ENCODE results near the gene GOLGA6L10. TPM values are rescaled to one million over a fixed set of nuclear protein-coding genes. Genes with fewer than 3 reads are reported as not detected.

GOLGA6L10 gene
- total and polyA plus RNA-seq, 2 experiments from 2014 or later: 0.07 to 0.23 TPM

DNA sequence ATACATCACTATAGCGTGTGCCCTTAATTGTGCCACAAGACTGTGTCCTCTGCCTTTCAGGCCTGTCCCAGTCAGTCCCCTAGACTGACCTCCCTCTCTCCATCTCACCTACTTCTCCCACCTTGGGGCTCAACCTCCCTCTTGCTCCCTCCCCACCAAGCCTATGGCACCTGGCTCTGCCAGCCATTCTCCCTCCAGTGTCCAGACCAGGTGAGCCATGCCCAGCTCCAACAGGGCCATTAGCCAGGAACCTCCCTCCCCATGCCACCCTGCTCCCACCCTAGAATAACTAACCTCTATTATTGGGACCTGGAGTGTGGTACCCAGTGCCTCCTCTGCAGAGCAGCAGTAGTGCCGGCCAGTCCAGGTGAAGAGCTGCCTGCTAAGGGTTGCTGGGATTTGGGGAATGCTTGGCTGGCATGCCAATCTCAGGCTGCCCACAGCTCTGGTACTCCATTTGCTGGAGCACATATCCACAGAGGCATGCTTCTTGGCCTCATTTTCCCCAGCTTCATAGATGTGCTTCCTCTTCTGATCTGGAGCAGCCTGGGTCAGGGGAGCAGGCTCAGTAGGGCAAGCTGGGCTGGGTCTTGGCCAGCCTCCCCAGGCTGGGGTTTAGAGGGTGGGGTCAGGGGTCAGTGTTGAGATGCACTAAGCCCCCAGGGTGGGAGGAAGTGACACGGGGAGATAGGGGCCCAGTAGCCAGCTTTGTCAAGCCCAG lies 47.8 kb downstream of the GOLGA6L10 start:
- Histone ChIP-seq H3K27ac (ENCODE audit: low read depth) (no peak overlapping the region), H3K4me2 (no peak overlapping the region), H3K27me3 (ENCODE audit: insufficient read depth) (no peaks in the 10 kb centered on the region), H3K4me1 (ENCODE audit: insufficient read depth) (no peaks in the 10 kb centered on the region), H3K9me2 (ENCODE audit: insufficient read depth) (no peaks in the 10 kb centered on the region), H3F3A (replicated peaks; ENCODE audit: low read depth) (no peaks in the 10 kb centered on the region), H2AFZ (no peak overlapping the region), H3K79me2 (replicated peaks; ENCODE audit: insufficient read depth) (no peaks in the 10 kb centered on the region), H3K36me3 (ENCODE audit: insufficient read depth) (no peaks in the 10 kb centered on the region), H3K4me3 (no peak overlapping the region), H4K20me1 (replicated peaks; ENCODE audit: insufficient read depth) (no peaks in the 10 kb centered on the region)
- Mint-ChIP-seq H3K4me1 (no peaks in the 10 kb centered on the region), H3K36me3 (ENCODE audit: low read depth) (no peaks in the 10 kb centered on the region), H3K27me3 (ENCODE audit: insufficient read depth, low read depth, poor library complexity) (peaks cover 14% of the 10 kb centered on the region), H3K4me3 (no peak overlapping the region), H3K9me3 (no peaks in the 10 kb centered on the region), H3K27ac (no peak overlapping the region)
- TF ChIP-seq ZNF331 (CRISPR knock-in tag; IDR thresholded peaks at IDR 0.05; ENCODE audit: low read depth) (no peak), EZH2 (IDR thresholded peaks at IDR 0.05; ENCODE audit: low read depth, unreplicated experiment) (no peak), JUNB (IDR thresholded peaks at IDR 0.05; ENCODE audit: unreplicated experiment) (no peak), NANOG (IDR thresholded peaks at IDR 0.05; ENCODE audit: borderline replicate concordance) (no peak), POLR2AphosphoS5 (IDR thresholded peaks at IDR 0.05; ENCODE audit: low read depth) (no peak), EZH2phosphoT487 (IDR thresholded peaks at IDR 0.05; ENCODE audit: unreplicated experiment) (no peak), CREB1 (CRISPR knock-in tag; IDR thresholded peaks at IDR 0.05; ENCODE audit: low read depth) (no peak), ZNF114 (CRISPR knock-in tag; IDR thresholded peaks at IDR 0.05) (no peak), STAT1 (IDR thresholded peaks at IDR 0.05; ENCODE audit: unreplicated experiment) (no peak)
- TF ChIP-seq, protein P1, sequence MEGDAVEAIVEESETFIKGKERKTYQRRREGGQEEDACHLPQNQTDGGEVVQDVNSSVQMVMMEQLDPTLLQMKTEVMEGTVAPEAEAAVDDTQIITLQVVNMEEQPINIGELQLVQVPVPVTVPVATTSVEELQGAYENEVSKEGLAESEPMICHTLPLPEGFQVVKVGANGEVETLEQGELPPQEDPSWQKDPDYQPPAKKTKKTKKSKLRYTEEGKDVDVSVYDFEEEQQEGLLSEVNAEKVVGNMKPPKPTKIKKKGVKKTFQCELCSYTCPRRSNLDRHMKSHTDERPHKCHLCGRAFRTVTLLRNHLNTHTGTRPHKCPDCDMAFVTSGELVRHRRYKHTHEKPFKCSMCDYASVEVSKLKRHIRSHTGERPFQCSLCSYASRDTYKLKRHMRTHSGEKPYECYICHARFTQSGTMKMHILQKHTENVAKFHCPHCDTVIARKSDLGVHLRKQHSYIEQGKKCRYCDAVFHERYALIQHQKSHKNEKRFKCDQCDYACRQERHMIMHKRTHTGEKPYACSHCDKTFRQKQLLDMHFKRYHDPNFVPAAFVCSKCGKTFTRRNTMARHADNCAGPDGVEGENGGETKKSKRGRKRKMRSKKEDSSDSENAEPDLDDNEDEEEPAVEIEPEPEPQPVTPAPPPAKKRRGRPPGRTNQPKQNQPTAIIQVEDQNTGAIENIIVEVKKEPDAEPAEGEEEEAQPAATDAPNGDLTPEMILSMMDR (conservative IDR thresholded peaks at IDR 0.05; ENCODE audit: low read depth in 2 of 2): no peak
- TF ChIP-seq, protein P2, sequence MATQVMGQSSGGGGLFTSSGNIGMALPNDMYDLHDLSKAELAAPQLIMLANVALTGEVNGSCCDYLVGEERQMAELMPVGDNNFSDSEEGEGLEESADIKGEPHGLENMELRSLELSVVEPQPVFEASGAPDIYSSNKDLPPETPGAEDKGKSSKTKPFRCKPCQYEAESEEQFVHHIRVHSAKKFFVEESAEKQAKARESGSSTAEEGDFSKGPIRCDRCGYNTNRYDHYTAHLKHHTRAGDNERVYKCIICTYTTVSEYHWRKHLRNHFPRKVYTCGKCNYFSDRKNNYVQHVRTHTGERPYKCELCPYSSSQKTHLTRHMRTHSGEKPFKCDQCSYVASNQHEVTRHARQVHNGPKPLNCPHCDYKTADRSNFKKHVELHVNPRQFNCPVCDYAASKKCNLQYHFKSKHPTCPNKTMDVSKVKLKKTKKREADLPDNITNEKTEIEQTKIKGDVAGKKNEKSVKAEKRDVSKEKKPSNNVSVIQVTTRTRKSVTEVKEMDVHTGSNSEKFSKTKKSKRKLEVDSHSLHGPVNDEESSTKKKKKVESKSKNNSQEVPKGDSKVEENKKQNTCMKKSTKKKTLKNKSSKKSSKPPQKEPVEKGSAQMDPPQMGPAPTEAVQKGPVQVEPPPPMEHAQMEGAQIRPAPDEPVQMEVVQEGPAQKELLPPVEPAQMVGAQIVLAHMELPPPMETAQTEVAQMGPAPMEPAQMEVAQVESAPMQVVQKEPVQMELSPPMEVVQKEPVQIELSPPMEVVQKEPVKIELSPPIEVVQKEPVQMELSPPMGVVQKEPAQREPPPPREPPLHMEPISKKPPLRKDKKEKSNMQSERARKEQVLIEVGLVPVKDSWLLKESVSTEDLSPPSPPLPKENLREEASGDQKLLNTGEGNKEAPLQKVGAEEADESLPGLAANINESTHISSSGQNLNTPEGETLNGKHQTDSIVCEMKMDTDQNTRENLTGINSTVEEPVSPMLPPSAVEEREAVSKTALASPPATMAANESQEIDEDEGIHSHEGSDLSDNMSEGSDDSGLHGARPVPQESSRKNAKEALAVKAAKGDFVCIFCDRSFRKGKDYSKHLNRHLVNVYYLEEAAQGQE (IDR thresholded peaks at IDR 0.05; ENCODE audit: unreplicated experiment): no peak
- TF ChIP-seq, protein P3, sequence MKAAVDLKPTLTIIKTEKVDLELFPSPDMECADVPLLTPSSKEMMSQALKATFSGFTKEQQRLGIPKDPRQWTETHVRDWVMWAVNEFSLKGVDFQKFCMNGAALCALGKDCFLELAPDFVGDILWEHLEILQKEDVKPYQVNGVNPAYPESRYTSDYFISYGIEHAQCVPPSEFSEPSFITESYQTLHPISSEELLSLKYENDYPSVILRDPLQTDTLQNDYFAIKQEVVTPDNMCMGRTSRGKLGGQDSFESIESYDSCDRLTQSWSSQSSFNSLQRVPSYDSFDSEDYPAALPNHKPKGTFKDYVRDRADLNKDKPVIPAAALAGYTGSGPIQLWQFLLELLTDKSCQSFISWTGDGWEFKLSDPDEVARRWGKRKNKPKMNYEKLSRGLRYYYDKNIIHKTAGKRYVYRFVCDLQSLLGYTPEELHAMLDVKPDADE (IDR thresholded peaks at IDR 0.05): no peak
- TF ChIP-seq, protein P4, sequence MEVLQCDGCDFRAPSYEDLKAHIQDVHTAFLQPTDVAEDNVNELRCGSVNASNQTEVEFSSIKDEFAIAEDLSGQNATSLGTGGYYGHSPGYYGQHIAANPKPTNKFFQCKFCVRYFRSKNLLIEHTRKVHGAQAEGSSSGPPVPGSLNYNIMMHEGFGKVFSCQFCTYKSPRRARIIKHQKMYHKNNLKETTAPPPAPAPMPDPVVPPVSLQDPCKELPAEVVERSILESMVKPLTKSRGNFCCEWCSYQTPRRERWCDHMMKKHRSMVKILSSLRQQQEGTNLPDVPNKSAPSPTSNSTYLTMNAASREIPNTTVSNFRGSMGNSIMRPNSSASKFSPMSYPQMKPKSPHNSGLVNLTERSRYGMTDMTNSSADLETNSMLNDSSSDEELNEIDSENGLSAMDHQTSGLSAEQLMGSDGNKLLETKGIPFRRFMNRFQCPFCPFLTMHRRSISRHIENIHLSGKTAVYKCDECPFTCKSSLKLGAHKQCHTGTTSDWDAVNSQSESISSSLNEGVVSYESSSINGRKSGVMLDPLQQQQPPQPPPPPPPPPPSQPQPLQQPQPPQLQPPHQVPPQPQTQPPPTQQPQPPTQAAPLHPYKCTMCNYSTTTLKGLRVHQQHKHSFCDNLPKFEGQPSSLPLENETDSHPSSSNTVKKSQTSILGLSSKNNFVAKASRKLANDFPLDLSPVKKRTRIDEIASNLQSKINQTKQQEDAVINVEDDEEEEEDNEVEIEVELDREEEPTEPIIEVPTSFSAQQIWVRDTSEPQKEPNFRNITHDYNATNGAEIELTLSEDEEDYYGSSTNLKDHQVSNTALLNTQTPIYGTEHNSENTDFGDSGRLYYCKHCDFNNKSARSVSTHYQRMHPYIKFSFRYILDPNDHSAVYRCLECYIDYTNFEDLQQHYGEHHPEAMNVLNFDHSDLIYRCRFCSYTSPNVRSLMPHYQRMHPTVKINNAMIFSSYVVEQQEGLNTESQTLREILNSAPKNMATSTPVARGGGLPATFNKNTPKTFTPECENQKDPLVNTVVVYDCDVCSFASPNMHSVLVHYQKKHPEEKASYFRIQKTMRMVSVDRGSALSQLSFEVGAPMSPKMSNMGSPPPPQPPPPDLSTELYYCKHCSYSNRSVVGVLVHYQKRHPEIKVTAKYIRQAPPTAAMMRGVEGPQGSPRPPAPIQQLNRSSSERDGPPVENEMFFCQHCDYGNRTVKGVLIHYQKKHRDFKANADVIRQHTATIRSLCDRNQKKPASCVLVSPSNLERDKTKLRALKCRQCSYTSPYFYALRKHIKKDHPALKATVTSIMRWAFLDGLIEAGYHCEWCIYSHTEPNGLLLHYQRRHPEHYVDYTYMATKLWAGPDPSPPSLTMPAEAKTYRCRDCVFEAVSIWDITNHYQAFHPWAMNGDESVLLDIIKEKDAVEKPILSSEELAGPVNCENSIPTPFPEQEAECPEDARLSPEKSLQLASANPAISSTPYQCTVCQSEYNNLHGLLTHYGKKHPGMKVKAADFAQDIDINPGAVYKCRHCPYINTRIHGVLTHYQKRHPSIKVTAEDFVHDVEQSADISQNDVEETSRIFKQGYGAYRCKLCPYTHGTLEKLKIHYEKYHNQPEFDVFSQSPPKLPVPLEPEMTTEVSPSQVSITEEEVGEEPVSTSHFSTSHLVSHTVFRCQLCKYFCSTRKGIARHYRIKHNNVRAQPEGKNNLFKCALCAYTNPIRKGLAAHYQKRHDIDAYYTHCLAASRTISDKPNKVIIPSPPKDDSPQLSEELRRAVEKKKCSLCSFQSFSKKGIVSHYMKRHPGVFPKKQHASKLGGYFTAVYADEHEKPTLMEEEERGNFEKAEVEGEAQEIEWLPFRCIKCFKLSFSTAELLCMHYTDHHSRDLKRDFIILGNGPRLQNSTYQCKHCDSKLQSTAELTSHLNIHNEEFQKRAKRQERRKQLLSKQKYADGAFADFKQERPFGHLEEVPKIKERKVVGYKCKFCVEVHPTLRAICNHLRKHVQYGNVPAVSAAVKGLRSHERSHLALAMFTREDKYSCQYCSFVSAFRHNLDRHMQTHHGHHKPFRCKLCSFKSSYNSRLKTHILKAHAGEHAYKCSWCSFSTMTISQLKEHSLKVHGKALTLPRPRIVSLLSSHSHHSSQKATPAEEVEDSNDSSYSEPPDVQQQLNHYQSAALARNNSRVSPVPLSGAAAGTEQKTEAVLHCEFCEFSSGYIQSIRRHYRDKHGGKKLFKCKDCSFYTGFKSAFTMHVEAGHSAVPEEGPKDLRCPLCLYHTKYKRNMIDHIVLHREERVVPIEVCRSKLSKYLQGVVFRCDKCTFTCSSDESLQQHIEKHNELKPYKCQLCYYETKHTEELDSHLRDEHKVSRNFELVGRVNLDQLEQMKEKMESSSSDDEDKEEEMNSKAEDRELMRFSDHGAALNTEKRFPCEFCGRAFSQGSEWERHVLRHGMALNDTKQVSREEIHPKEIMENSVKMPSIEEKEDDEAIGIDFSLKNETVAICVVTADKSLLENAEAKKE (CRISPR knock-in tag; IDR thresholded peaks at IDR 0.05): no peak
- ATAC-seq: no peak
- no peak for DNase-seq (ENCODE audit: low spot score)

All from GM23338 (cell line).